GM18870 (cell line): Measurements from ENCODE around the gene ORMDL3.

Experiments
- ATAC-seq: cut with Tn5 transposase; IDR thresholded peaks from one replicate; pipeline ENCODE4 v1.9.1; 2021; ENCODE audit warnings: moderate library complexity; ENCODE audit not compliant: unreplicated experiment

Gene ORMDL3, protein sequence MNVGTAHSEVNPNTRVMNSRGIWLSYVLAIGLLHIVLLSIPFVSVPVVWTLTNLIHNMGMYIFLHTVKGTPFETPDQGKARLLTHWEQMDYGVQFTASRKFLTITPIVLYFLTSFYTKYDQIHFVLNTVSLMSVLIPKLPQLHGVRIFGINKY

DNA sequence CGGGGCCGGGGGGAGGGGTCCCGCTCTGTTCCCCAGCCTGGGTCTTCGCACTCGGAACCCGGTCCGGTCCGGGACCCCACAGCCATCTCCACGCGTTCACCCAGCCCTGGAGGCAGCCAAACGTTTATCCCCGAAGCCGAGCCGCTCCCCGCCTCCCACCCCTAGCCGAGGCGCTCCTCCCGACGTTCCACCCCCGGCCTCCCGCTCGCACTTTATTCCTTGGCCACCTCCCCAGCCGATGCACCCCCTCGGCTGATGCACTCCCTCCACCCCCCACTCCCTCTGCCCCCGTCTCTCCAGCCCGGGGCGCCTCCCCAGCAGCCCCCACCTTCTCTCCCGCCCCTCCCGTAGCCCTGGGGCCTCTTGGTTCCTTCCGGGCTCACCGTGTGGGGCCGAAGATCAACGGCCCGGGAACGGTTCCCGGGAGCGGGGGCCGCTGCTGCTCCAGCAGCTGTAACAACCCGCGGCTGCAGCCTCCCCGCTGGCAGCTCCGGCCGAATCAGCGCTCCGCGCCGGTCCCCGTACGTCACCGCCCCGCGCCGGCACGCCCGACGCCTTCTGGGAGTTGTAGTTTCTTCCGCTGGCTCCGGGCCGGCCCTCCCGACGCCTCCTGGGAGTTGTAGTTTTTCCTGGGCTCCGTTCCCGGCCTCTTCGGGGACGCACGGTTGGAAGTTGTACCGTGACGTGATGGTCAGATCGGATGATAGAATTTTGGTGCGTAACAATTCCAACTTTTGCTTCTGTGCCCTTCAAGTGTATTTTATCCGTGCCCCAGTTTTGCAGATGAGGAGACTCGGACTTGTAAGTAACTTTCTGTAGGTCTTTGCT is at the start of gene ORMDL3, which contains the start of gene LRRC3C:
TSS of gene ORMDL3 (minus strand) at position 501 of the 828 bp plus-strand sequence. CDS start 3,398 bp downstream, outside the sequence.
TSS of gene LRRC3C (plus strand) at position 632 of the 828 bp plus-strand sequence. CDS start 13,792 bp downstream, outside the sequence.
- peak; percentile 51 for ATAC-seq

DNA sequence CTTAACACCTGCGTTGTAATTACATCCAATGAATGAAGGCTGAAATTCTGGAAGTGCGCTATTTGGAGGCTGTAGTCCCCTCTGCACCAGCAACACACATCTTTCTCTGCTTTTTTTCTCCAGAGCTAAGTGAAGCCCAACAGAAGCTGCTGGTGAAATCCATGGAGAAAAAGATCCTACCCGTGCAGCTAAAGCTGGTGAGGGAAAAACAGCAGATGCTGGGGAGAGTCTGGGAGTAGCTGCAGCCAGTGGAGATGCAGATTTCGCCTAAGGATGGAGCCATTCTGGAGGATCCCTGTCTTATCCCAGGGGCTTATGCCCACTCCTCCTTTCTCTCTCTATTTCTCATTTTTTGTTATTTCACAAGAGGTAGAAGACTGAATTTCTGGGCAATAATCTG is 48.4 kb upstream of the ORMDL3 start:
- ATAC-seq, result no peak

DNA sequence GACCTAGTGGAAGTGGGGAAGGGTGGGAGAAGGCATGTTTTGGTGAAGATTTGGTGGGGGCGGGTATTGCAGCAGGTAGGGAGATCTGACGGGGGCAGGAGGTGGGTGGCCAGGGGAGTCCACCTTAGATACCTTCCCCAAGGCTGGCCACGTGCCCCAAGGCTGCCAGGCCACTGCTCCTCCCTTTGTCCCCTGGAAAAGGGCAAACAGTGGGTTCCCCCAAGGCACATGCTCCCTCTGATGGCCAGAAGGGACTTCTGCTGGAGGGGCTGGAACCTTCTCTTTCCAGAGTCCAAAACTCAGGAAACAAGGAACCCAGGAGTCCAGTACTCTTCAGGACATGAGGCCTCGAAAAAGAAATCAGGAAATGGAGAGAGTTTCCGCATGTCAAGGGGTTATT is 47.0 kb upstream of the ORMDL3 start:
- ATAC-seq, result no peak

DNA sequence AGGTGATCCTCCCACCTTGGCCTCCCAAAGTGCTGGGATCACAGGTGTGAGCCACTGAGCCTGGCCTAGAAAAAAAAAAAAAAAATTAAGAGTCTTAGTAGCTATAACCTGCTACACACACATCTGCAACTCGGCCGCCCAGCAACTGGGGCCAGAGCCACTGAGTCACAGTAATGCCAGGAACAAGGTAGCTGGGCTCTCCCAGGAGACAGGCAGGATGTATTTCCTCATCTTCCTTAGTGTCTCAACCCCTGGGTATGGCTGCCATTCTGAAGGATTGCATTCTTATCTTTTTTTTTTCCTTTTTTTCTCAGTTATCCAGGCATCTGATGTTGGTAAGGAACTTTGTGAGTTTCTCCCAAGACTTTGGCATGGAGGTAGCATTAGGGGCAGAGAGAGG is 46.1 kb upstream of the ORMDL3 start:
- no peak for ATAC-seq

DNA sequence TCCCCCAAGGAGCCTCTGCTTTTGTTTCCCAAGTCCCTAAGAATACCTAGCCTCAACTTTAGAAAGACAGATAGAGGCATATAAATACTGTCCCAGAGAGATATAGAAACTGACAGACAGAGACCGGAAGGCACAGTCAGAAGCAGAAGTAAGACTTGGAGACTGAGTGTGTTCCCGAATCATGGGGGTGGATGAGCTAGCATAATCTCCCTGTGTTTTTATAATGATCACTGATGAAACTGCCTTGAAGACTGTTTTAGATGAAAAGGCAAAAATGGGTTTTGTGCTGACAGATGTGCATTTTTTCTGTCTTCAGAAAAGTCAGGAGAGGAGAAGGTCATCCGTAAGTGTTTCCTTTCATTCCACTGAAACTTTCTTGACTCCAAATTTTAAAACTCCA is 44.9 kb upstream of the ORMDL3 start:
- ATAC-seq, result no peak

DNA sequence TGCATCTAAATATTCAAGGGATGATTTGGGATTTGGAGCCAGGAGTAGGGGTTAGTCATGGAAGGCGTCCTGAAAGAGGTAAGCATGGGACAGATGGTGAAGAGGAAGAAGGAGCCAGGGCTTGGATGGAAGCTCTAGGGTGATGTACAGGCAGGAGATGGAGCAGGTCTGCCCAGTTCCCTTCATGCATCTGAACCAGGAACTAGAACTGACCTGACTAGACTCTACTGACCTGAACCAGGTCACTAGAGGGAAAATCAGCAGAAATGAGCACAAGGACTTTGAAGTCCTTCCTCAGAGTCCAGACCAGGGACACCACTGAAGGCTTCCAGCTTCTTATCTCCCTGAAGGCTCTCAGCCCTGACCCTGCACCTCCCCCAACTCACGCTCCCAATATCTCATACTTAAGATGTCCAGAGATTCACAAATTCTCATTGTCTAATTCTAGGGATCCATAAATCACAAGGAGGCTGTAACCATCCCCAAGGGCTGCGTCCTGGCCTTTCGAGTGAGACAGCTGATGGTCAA is 43.7 kb upstream of the ORMDL3 start:
- no peak for ATAC-seq

DNA sequence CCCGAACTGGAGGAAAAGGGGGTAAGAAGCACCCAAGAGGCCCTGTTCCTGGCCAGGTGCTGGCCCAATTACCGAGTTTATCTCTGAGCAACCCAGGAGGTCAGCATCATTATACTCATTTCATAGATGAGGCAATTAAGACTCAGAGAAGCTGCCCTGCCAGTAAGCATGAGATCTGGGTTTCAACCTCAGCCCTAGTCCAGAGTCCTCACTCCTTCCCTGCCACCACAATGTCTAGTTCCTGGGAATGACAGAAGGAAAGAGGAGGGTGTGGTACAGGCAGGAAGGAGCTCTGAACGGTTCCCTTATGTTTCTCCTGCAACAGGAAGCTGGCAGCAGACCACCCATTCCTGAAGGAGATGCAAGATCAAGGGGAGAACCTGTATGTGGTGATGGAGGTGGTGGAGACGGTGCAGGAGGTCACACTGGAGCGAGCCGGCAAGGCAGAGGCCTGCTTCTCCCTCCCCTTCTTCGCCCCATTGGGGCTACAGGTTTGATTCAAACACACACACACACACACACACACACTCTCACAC is 42.8 kb upstream of the ORMDL3 start:
- ATAC-seq, result no peak

DNA sequence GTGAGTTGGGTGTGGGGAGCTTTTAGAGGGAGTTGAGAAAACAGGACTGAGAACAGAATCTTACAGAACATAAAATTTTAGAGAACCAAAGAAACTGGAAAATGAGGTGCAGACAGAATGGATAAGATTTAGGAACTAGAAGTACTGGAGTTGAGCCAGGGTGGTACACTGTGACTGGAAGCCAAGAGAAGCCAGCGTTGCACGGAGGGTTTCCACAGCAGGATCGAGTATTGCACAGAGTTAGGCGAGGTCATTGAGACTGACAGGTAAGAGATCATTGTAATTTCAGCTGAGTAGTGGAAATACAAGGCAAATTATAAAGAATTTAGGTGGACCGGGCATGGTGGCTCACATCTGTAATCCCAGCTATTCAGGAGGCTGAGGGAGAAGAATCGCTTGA is 42.0 kb upstream of the ORMDL3 start:
- ATAC-seq, result no peak

DNA sequence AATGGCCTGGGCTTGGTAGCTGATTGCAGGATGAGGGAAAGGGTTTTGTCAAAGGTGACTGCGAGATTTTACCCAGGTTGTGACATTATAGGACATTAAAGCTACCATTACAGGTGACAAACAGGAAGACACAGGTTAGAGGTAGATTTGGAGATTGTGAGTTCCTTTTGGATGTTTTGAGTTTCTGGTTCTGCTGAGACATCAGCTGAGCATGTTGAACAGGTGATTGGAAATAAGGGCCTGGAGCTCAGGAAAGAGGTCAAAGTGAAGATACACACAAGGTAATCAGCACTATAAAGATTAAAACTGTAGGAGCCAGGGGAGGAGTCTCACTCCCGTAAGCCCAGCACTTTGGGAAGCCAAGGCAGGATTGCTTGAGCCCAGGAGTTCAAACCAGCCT is 41.4 kb upstream of the ORMDL3 start:
- no peak for ATAC-seq

DNA sequence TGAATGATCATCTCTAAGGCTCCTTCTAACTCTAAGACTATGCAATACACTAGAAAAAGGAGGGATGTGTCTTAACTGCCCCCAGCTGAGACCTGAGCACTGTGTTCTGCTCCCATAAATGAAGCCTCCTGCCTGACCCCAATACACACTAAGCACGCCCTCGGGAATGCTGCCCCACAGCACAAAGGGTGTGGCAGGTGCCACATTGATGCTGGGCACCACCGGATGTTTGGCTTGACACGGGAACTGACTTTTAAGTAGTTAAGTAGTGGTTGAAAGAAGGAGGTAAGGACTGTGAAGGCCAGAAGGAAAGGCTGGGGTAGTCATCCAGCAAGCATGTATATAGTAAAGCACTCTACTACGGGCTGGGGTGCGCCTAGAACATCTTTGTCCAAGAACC is 39.4 kb upstream of the ORMDL3 start:
- ATAC-seq, result no peak

DNA sequence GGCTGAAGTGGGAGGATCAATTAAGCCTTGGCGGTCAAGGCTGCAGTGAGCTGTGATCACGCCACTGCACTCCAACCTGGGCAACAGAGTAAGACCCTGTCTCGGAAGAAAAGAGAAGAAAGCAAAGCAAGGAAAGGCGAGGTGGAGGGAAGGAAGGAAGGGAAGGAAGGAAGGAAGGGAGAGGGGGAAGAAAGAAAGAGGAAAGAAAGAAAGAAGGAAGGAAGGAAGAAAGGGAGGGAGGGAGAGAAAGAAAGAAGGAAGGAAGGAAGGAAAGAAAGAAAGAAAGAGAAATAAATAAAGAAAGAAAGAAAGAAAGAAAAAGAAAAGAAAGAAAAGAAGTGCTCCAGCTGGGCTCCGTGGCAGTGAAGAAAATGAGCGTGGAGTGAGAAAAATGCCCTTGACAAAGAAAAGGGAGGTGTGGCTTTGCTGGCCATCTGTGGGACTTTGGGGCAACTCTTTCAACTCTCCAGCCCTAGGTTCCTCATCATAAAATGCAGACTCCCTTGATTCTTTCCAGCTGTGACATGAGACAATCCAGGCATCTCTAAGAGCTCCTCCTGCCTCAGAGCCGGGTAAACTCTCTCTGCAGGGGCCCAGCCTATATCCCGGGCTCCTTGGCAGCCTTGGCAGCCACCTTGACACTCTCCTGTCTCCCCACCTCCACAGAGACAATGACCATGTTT is 37.8 kb upstream of the ORMDL3 start:
- ATAC-seq, result no peak

DNA sequence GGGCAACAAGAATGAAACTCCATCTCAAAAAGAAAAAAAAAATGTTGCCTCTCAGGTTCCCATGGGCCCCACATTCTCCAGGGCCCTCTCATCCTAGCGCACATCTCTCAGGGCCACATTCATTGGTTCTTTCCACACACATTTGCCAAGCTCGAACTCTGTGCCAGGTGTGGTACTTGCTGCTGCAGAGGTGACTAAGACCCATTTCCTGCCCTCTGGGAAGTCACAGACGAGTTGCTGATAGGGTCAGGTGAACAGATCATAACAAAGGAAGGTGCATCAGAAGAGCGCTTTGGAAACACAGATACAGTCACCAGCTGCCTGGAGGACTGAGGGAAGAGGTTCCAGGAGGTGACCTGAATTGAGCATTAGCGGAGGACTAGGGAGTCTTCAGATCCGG is 36.4 kb upstream of the ORMDL3 start:
- ATAC-seq, result no peak

DNA sequence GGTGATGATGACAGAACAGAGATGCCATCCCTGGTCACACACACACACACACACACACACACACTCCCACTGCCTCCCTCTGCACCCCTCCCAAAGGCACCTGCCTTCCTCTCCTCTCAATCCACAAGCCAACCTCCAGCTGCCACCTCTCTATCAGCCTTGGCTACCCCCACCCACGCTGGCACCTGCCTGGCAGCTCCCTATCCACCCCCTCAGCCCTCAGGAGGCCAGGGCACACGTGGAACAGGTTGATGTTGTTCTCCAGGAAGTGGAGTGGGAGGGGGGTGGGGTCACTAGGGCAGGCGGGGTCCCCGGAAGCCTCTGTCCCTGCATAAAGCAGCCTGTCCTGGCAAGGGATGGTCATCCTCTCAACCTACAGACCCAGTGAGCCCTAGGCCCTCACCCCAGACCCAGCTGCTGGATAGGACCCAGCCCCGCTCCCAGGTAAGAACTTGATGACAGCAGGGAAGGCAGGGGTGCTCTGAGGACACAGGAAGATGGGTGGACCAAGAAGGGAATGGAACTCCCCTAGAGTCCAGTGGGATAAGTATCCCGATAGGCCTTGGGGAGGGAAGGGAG is 35.3 kb upstream of the ORMDL3 start, which contains the start of gene GSDMA:
TSS of gene GSDMA (plus strand) at position 363 of the 579 bp plus-strand sequence. CDS start 2,684 bp downstream, outside the sequence.
- no peak for ATAC-seq

DNA sequence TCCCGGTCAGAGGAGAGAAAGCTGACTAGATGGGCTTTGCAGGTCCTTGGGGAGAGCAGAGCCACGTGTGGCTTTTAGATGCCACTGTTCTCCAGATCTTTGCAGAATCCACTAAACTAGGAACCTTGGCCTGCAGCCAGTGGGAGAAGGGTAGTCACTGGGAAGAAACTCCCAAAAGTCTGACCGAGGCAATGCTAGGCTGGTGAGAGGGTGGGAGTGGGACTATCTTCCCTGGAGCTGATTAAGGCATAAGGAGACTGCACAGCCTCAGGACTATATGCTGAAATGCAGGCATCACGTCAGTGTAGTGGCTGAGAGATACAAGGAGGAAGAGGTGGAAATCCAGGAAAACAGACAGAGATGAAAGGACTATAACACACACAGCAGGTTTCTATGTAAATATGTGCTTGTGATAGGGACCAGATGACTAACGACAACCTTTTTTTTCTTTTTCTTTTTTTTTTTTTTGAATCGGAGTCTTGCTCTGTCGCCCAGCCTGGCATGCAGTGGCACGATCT is 33.2 kb upstream of the ORMDL3 start:
- no peak for ATAC-seq

DNA sequence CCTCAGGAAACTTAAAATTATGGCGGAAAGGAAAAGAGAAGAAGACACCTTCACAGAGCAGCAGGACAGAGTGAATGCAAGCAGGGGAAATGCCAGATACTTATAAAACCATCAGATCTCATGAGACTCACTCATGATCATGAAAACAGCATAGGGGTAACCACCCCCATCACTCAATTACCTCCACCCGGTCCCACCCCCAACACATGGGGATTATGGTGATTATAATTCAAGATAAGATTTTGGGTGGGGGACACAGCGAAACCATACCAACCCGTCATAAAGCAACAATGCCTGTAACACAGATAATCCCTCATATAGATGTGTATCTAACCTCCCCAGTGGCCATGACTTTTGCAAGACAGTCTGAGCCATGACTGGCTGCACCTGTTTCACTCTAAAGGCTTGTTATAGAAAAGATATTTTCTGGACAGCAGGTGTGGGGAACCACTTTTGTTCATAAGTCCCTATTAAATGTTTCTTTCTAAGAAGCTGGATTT is 28.4 kb upstream of the ORMDL3 start:
- no peak for ATAC-seq

DNA sequence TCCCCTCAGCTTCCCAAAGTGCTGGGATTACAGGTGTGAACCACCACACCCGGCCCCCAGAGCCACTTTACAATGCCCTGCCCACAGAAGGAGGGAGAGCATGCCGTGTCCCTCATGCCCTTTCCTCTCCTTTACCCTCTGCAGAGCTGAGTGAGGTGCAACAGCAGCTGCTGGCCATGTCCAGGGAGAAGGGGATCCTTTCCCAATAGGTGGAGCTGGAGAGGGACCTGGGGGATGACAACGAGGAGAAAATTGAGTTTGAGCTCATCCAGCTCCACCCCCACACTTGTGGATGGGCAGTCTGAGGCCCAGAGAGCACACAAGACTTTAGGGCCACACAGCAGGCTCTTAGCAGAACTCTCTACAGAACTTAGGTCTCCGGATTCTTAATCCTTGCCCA is 27.5 kb upstream of the ORMDL3 start:
- ATAC-seq, result no peak

DNA sequence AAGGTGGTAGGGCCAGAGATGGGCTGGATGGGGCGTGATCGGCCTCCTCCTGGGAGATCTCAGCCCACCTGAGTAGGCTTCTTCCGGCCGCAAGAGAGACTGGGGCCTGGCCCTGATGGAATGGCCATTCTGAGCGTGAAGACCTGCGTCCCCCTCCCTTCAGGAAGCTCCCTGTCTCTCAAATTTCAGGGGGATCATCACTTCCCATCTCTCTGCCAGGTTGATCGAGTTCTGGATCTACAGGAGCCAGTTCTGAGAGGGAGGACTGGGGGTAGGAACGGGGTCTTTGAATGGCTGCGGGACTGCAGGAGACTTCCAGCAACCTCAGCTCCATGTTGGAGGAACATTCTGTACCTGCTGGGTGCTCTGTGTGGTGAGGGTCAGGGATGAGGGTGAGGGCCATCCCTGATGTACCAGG is 26.1 kb upstream of the ORMDL3 start:
- ATAC-seq, result no peak

DNA sequence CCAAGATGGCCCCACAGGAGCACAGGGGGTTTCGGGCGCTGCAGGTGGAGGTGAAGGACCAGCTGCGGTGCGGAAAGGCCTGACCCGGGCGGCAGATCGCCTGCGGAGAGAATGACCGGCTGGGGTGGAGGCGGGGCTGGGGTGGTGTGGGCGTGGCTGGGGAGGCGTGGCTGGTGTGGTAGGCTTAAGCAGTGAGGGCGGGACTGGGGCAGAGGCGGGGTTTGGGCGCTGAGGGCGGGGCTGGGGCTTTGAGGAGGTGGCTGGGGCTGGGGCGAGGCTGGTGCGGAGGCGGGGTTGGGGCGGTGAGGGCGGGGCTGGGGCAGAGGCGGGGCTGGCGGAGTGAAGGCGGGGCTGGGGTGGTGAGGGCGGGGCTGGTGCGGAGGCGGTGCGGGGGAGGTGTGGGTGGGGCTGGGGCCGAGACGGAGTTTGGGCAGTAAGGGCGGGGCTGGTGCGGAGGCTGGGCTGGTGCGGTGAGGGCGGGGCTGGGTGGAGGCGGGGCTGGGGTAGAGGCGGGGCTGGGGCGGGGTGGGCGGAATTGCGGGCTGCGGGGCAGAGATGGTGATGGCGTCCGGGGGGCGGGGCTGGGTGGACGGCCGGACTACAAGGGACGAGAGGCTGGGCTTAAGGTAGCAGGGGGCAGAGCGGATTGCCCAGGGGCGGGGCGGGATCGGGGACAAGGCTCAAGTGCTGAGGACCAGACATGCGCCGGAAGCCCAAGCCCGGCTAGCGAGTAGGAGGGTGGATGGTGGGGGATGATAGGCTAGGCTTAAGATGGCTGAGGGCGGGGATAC is 25.5 kb upstream of the ORMDL3 start:
- ATAC-seq, result peak; percentile 64

DNA sequence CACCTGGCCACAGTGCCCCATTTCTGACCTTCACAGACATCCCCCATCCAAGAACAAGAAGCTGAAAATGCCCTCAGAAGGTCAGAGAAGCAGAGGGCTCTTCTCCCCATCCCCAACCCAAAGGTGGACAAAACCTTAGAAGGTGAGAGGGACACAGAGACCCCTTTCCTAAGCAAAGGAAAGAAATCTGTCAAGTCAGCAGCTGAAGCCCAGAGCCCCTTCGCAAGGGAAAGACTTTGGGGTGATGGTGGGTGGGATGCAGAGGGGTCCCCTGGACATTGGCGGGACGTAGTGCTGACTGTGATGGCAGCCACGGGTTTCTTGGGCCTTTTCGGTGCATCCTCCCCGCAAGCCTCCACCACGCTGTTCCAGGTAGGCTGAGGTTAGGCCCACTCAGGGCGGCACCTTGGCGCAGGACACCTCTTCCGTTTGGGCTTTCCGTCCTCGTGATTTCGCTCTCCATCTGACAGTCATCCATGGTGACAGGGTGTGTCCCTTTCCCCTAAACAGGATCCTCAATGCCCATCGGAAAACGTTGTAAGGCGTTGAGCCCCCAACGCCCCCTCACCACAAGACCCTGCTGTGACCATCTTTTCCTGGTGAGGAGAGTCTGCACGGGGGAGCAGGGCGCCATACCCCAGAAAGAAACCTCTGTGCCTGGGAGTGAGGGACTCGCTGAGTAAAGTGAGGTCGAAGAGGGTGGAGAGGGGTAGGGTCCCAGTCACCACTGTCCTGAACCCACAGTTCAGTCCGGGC is 24.7 kb upstream of the ORMDL3 start:
- no peak for ATAC-seq
